Liver (tissue), 9 donors: ENCODE data around the gene SLC13A1. TPM values are rescaled to one million over a fixed set of nuclear protein-coding genes. Genes with fewer than 3 reads are reported as not detected.
"Not testable (repeated sequence)": the region's sequence is repeated elsewhere in the genome, so short reads cannot be mapped to it uniquely, and the experiment has no call there.

Experiments used
- DNase-seq: peaks from one replicate; pipeline ENCODE4 v3.0.0-alpha.2; 2017; ENCODE audit warnings: low spot score
- H3K27ac ChIP-seq, 2 donors: one replicate each; pipeline ENCODE4 v1.7.0; 2013; ENCODE audit warnings: inconsistent platforms in 2 of 2, low read length in 2 of 2, control low read depth in 1 of 2, low read depth in 1 of 2, mild to moderate bottlenecking in 1 of 2
- H3K27me3 ChIP-seq, 4 donors: one replicate each; pipeline versions ENCODE4 v1.6.1 to v1.7.0; 2013; ENCODE audit warnings: low read length in 3 of 4, inconsistent platforms in 1 of 4, mild to moderate bottlenecking in 1 of 4, moderate library complexity in 1 of 4; ENCODE audit not compliant: control insufficient read depth in 4 of 4, insufficient read depth in 4 of 4
- H3K36me3 ChIP-seq, 4 donors: one replicate each; pipeline versions ENCODE4 v1.6.1 to v1.7.0; 2013; ENCODE audit warnings: low read length in 3 of 4, mild to moderate bottlenecking in 3 of 4, low read depth in 1 of 4, moderate library complexity in 1 of 4; ENCODE audit not compliant: control insufficient read depth in 4 of 4, insufficient read depth in 3 of 4
- H3K4me1 ChIP-seq, 4 donors: one replicate each; pipeline versions ENCODE4 v1.6.1 to v1.7.0; 2013; ENCODE audit warnings: low read length in 3 of 4, mild to moderate bottlenecking in 3 of 4, moderate library complexity in 1 of 4; ENCODE audit not compliant: control insufficient read depth in 4 of 4, insufficient read depth in 4 of 4
- H3K4me3 ChIP-seq, 3 donors: one replicate each; pipeline versions ENCODE4 v1.6.1 to v1.7.0; 2013; ENCODE audit warnings: low read length in 3 of 3, control low read depth in 1 of 3, low read depth in 1 of 3, mild to moderate bottlenecking in 1 of 3
- H3K9ac ChIP-seq, 2 donors: one replicate each; pipeline ENCODE4 v1.7.0; 2013; ENCODE audit warnings: low read length in 2 of 2, mild to moderate bottlenecking in 2 of 2, moderate library complexity in 2 of 2, control low read depth in 1 of 2, low read depth in 1 of 2
- H3K9me3 ChIP-seq, 4 donors: one replicate each; pipeline versions ENCODE4 v1.6.1 to v1.7.0; 2013; ENCODE audit warnings: low read length in 3 of 4; ENCODE audit not compliant: control insufficient read depth in 4 of 4
- ATF3 ChIP-seq: IDR thresholded peaks from 2 replicates; pipeline ENCODE4 v1.6.1; 2016; ENCODE audit warnings: antibody characterized with exemption
- FOXA1 ChIP-seq: IDR thresholded peaks from 2 replicates; pipeline ENCODE4 v1.6.1; 2016; ENCODE audit warnings: antibody characterized with exemption
- HNF4A ChIP-seq, 2 donors: conservative IDR thresholded peaks; 2 replicates each; pipeline ENCODE4 v1.6.1; 2016; ENCODE audit warnings: antibody characterized with exemption in 2 of 2, mild to moderate bottlenecking in 2 of 2
- HNF4G ChIP-seq: IDR thresholded peaks from 2 replicates; pipeline ENCODE4 v1.6.1; 2016; ENCODE audit warnings: antibody characterized with exemption
- JUND ChIP-seq, 2 donors: IDR thresholded peaks; 2 replicates each; pipeline ENCODE4 v1.6.1; 2016; ENCODE audit warnings: antibody characterized with exemption in 2 of 2
- NR2F2 ChIP-seq: IDR thresholded peaks from 2 replicates; pipeline ENCODE4 v1.6.1; 2016; ENCODE audit warnings: antibody characterized with exemption
- RAD21 ChIP-seq, 2 donors: IDR thresholded peaks; 2 replicates each; pipeline ENCODE4 v1.6.1; 2016; ENCODE audit warnings: antibody characterized with exemption in 2 of 2, mild to moderate bottlenecking in 2 of 2
- REST ChIP-seq: IDR thresholded peaks from 2 replicates; pipeline ENCODE4 v1.6.1; 2016; ENCODE audit warnings: antibody characterized with exemption, mild to moderate bottlenecking
- SP1 ChIP-seq: IDR thresholded peaks from 2 replicates; pipeline ENCODE4 v1.6.1; 2018; ENCODE audit warnings: antibody characterized with exemption, mild to moderate bottlenecking
- YY1 ChIP-seq: IDR thresholded peaks from 2 replicates; pipeline ENCODE4 v1.6.1; 2016; ENCODE audit warnings: antibody characterized with exemption, mild to moderate bottlenecking
- WGBS: extraction: QIAGEN DNeasy Blood & Tissue Kit; methylation state at CpG from one replicate; pipeline ENCODE4 v1.1.7; 2013; 5-methylcytosine and 5-hydroxymethylcytosine counted together
- polyA plus RNA-seq, 2 donors: library from polyadenylated mRNA; stranded (reverse) in 1 of 2; unstranded in 1 of 2; fragments of 200-250 nt in 1 of 2; fragments of >200 nt in 1 of 2; fragmentation: Nextera tagmentation in 1 of 2; extraction: Ambion mirVana in 1 of 2; gene quantifications; one replicate each; pipeline versions ENCODE4 v1.2.1 to v1.2.3, GENCODE V29; 2013 to 2015
- total RNA-seq, 2 donors: library from RNA; depleted of rRNA; stranded (reverse); fragments of >200 nt; gene quantifications; one replicate each; pipeline ENCODE4 v1.2.3, GENCODE V29; 2014
- donor health status: healthy.
- donor health status: healthy.
- donor health status: healthy.
- donor health status: healthy.
- donor health status: healthy.

SLC13A1 gene
- total and polyA plus RNA-seq, 4 donors = not detected

GRCh38 chr7:123230147-123230546 lies 30.4 kb upstream of the SLC13A1 start:
- H3K4me3 ChIP-seq = no peak overlapping the region
- H3K9me3 ChIP-seq = no peaks in the 10 kb centered on the region
- H3K27ac ChIP-seq = no peak overlapping the region
- DNase-seq = no peak
- WGBS = 90% methylated on average over 1 of the region's 1 CpG
- no peak overlapping the region for H3K9ac ChIP-seq
- no peak for TF ChIP-seq SP1
- no peak for TF ChIP-seq ATF3
- no peak for TF ChIP-seq HNF4G
- no peak for TF ChIP-seq NR2F2
- TF ChIP-seq HNF4A (conservative IDR thresholded peaks at IDR 0.05) = no peak
- TF ChIP-seq RAD21 (IDR thresholded peaks at IDR 0.05) = no peak
- no peaks in the 10 kb centered on the region for H3K4me1 ChIP-seq
- peaks cover 0 to 3% (median 0%) of the 10 kb centered on the region in 4 donors for H3K27me3 ChIP-seq
- H3K36me3 ChIP-seq = no peaks in the 10 kb centered on the region

- Histone ChIP-seq H3K27me3 (peaks cover 0 to 3% (median 0%) of the 10 kb centered on the region in 4 donors), H3K9ac (no peak overlapping the region), H3K27ac (no peak overlapping the region), H3K36me3 (no peaks in the 10 kb centered on the region), H3K9me3 (no peaks in the 10 kb centered on the region), H3K4me1 (no peaks in the 10 kb centered on the region), H3K4me3 (no peak overlapping the region)
- no peak for TF ChIP-seq YY1
- TF ChIP-seq FOXA1 = no peak
- no peak for TF ChIP-seq JUND (IDR thresholded peaks at IDR 0.05)
- no peak for TF ChIP-seq NR2F2
- no peak for DNase-seq
These were observed 29.7 kb upstream of the SLC13A1 start for GRCh38 chr7:123229426-123229825.

- not testable (repeated sequence) for H3K27me3 ChIP-seq, H3K4me1 ChIP-seq
- WGBS = 77% methylated on average over 6 of the region's 6 CpGs
These were observed 27.9 kb upstream of the SLC13A1 start for GRCh38 chr7:123227666-123228065.

GRCh38 chr7:123220396-123220795 lies 20.6 kb upstream of the SLC13A1 start:
- Histone ChIP-seq H3K9ac (no peak overlapping the region), H3K27ac (no peak overlapping the region), H3K4me3 (no peak overlapping the region), H3K36me3 (no peaks in the 10 kb centered on the region), H3K4me1 (no peaks in the 10 kb centered on the region), H3K27me3 (no peaks in the 10 kb centered on the region), H3K9me3 (peaks cover 0 to under 1% (median 0%) of the 10 kb centered on the region in 4 donors)
- no peak for DNase-seq
- 19% methylated on average over 1 of the region's 1 CpG for WGBS
- TF ChIP-seq HNF4A (conservative IDR thresholded peaks at IDR 0.05) (peak in 1 of 2 donors; percentile 27), REST (no peak)

More at GRCh38 chr7:123227666-123228065, 27.9 kb upstream of the SLC13A1 start:
- not testable (repeated sequence) for H3K27ac ChIP-seq, H3K9ac ChIP-seq, H3K36me3 ChIP-seq, DNase-seq, H3K9me3 ChIP-seq, H3K4me3 ChIP-seq
